ENCODE results near the gene ZRANB3.
"Not testable (repeated sequence)": the region's sequence is repeated elsewhere in the genome, so short reads cannot be mapped to it uniquely, and the experiment has no call there.

Gene ZRANB3

GRCh38 chr2:135304694-135305093 lies 226.3 kb downstream of the ZRANB3 start:
- TF ChIP-seq CTCF (conservative IDR thresholded peaks at IDR 0.05) (no peak), ZFX (IDR thresholded peaks at IDR 0.05) (no peak)
- no peak overlapping the region for H3K27ac ChIP-seq

GRCh38 chr2:135299658-135300244 lies 231.3 kb downstream of the ZRANB3 start:
- no peak overlapping the region for H3K27ac ChIP-seq
- TF ChIP-seq ZFX (IDR thresholded peaks at IDR 0.05), result no peak
- TF ChIP-seq CTCF (conservative IDR thresholded peaks at IDR 0.05), result no peak

- TF ChIP-seq ZFX (IDR thresholded peaks at IDR 0.05) (no peak), CTCF (conservative IDR thresholded peaks at IDR 0.05) (no peak)
Measured at GRCh38 chr2:135299165-135299564, 231.9 kb downstream of the ZRANB3 start.

GRCh38 chr2:135287121-135287520 lies 243.9 kb downstream of the ZRANB3 start:
- not testable (repeated sequence) for H3K27ac ChIP-seq

More at GRCh38 chr2:135299165-135299564, 231.9 kb downstream of the ZRANB3 start:
- H3K27ac ChIP-seq, result no peak overlapping the region

- H3K27ac ChIP-seq, result no peak overlapping the region
- TF ChIP-seq CTCF (conservative IDR thresholded peaks at IDR 0.05), result no peak
- TF ChIP-seq ZFX (IDR thresholded peaks at IDR 0.05), result no peak
Measured at GRCh38 chr2:135285391-135285790, 245.6 kb downstream of the ZRANB3 start.

- no peak overlapping the region for H3K27ac ChIP-seq
- TF ChIP-seq CTCF (conservative IDR thresholded peaks at IDR 0.05) (no peak), ZFX (IDR thresholded peaks at IDR 0.05) (no peak)
Measured at GRCh38 chr2:135281379-135281778, 249.6 kb downstream of the ZRANB3 start.

- TF ChIP-seq CTCF (conservative IDR thresholded peaks at IDR 0.05) (no peak), ZFX (IDR thresholded peaks at IDR 0.05) (no peak)
- no peak overlapping the region for H3K27ac ChIP-seq
Measured at GRCh38 chr2:135279209-135279608, 251.8 kb downstream of the ZRANB3 start.

- no peak overlapping the region for H3K27ac ChIP-seq
- TF ChIP-seq CTCF (conservative IDR thresholded peaks at IDR 0.05), result no peak
- TF ChIP-seq ZFX (IDR thresholded peaks at IDR 0.05), result no peak
Measured at GRCh38 chr2:135276525-135276924, 254.5 kb downstream of the ZRANB3 start.
